SK-N-SH treated with all-trans-retinoic acid at 6 μM for 48 hours (cell line): ENCODE results near the gene SPAG9.

Experiments used
- ATAC-seq: fragments of 200-7000 bp; cut with Tn5 transposase; 3 replicates; pipeline ENCODE4 v1.9.1; 2020; ENCODE audit warnings: mild to moderate bottlenecking, moderate library complexity
- ARNTL ChIP-seq: fragments of 450-650 bp; formaldehyde crosslinking; IDR thresholded peaks from 2 replicates; pipeline ENCODE4 v1.5.0; 2020; ENCODE audit warnings: low read depth, mild to moderate bottlenecking, moderate library complexity, borderline replicate concordance
- BACH2 ChIP-seq: fragments of 250-450 bp; sonication (Bioruptor Pico); IDR thresholded peaks from 2 replicates; pipeline ENCODE4 v1.9.0; 2021; ENCODE audit warnings: mild to moderate bottlenecking, borderline replicate concordance
- CSDC2 ChIP-seq: fragments of 250-450 bp; sonication (Bioruptor Pico); IDR thresholded peaks from 2 replicates; pipeline ENCODE4 v1.5.0; 2020; ENCODE audit warnings: mild to moderate bottlenecking, moderate library complexity
- ESRRG ChIP-seq: fragments of 250-450 bp; sonication (Bioruptor Pico); IDR thresholded peaks from 2 replicates; pipeline ENCODE4 v1.6.1; 2021; ENCODE audit warnings: mild to moderate bottlenecking
- GLIS3 ChIP-seq: fragments of 250-450 bp; sonication (Bioruptor Pico); IDR thresholded peaks from 2 replicates; pipeline ENCODE4 v1.5.0; 2020; ENCODE audit warnings: mild to moderate bottlenecking, moderate library complexity
- ISL1 ChIP-seq: fragments of 250-450 bp; sonication (Bioruptor Pico); IDR thresholded peaks from 2 replicates; pipeline ENCODE4 v2.1.2; 2022; ENCODE audit warnings: mild to moderate bottlenecking, moderate library complexity
- OSR1 ChIP-seq: fragments of 250-450 bp; sonication (Bioruptor Pico); IDR thresholded peaks from 2 replicates; pipeline ENCODE4 v1.8.0; 2022; ENCODE audit warnings: moderate library complexity, mild to moderate bottlenecking, inconsistent platforms
- POU6F1 ChIP-seq: fragments of 250-450 bp; sonication (Bioruptor Pico); IDR thresholded peaks from 2 replicates; pipeline ENCODE4 v1.8.0; 2021; ENCODE audit warnings: low read depth, mild to moderate bottlenecking, moderate library complexity, borderline replicate concordance
- PPARA ChIP-seq: fragments of 250-450 bp; sonication (Bioruptor Pico); IDR thresholded peaks from 2 replicates; pipeline ENCODE4 v1.5.0; 2020; ENCODE audit warnings: mild to moderate bottlenecking, borderline replicate concordance
- RARB ChIP-seq: fragments of 250-450 bp; sonication (Bioruptor Pico); IDR thresholded peaks from 2 replicates; pipeline ENCODE4 v1.8.0; 2021; ENCODE audit warnings: mild to moderate bottlenecking, moderate library complexity
- SNAI2 ChIP-seq: fragments of 250-450 bp; sonication (Bioruptor Pico); IDR thresholded peaks from 2 replicates; pipeline ENCODE4 v1.5.0; 2020; ENCODE audit warnings: mild to moderate bottlenecking, moderate library complexity
- TOX ChIP-seq: fragments of 250-450 bp; sonication (Bioruptor Pico); IDR thresholded peaks from 2 replicates; pipeline ENCODE4 v1.8.0; 2021; ENCODE audit warnings: mild to moderate bottlenecking, moderate library complexity, borderline replicate concordance
- TSHZ2 ChIP-seq: fragments of 250-450 bp; sonication (Bioruptor Pico); IDR thresholded peaks from 2 replicates; pipeline ENCODE4 v1.5.0; 2020; ENCODE audit warnings: mild to moderate bottlenecking, moderate library complexity
- ZC3H10 ChIP-seq: fragments of 250-450 bp; sonication (Bioruptor Pico); IDR thresholded peaks from 2 replicates; pipeline ENCODE4 v1.5.1; 2021; ENCODE audit warnings: mild to moderate bottlenecking, moderate library complexity
- ZFP3 ChIP-seq: fragments of 250-450 bp; sonication (Bioruptor Pico); IDR thresholded peaks from 2 replicates; pipeline ENCODE4 v1.5.0; 2020; ENCODE audit warnings: mild to moderate bottlenecking, moderate library complexity
- ZFP30 ChIP-seq: fragments of 450-650 bp; formaldehyde crosslinking; IDR thresholded peaks from 2 replicates; pipeline ENCODE4 v1.5.0; 2022; ENCODE audit warnings: mild to moderate bottlenecking, moderate library complexity
- ZNF565 ChIP-seq: fragments of 450-650 bp; formaldehyde crosslinking; conservative IDR thresholded peaks from 2 replicates; pipeline ENCODE4 v1.5.0; 2020; ENCODE audit warnings: low read depth, mild to moderate bottlenecking, moderate library complexity
- ZNF70 ChIP-seq: fragments of 450-650 bp; formaldehyde crosslinking; IDR thresholded peaks from 2 replicates; pipeline ENCODE4 v1.5.0; 2020; ENCODE audit warnings: mild to moderate bottlenecking, moderate library complexity
- ZNF8 ChIP-seq: fragments of 450-650 bp; formaldehyde crosslinking; IDR thresholded peaks from 2 replicates; pipeline ENCODE4 v1.5.0; 2020; ENCODE audit warnings: mild to moderate bottlenecking, moderate library complexity
- TF ChIP-seq, protein P1 (sequence below): fragments of 250-450 bp; sonication (Bioruptor Pico); IDR thresholded peaks from 2 replicates; pipeline ENCODE4 v1.5.1; 2020; ENCODE audit warnings: low read depth, mild to moderate bottlenecking, moderate library complexity
- TF ChIP-seq, protein P2 (sequence below): fragments of 250-450 bp; sonication (Bioruptor Pico); IDR thresholded peaks from 2 replicates; pipeline ENCODE4 v1.5.1; 2021; ENCODE audit warnings: mild to moderate bottlenecking, moderate library complexity
- TF ChIP-seq, protein P3 (sequence below): fragments of 250-450 bp; sonication (Bioruptor Pico); IDR thresholded peaks from 2 replicates; pipeline ENCODE4 v1.8.0; 2020; ENCODE audit warnings: mild to moderate bottlenecking, moderate library complexity, borderline replicate concordance

Gene SPAG9

DNA sequence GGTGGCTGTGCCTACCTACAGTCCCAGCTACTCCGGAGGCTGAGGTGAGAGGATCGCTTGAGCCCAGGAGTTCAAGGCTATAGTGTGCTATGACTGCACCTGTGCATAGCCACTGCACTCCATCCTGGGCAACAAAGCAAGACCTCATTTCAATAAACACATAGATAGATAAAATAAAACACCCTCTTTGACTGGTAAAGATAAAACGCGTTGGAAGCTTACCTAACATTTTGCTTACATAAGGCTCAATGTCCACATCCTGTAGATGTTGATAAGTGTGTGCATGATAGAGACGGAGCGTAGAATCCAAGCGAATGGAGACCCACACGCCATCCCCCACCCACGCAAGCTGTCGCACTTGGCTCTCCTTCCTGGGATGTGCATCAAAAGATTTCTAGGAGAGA lies 141.1 kb downstream of the SPAG9 start:
- no peak for ATAC-seq
- TF ChIP-seq TOX (CRISPR knock-in tag): no peak
- TF ChIP-seq ARNTL: no peak
- no peak for TF ChIP-seq ZC3H10 (CRISPR knock-in tag)
- no peak for TF ChIP-seq CSDC2 (CRISPR knock-in tag)
- TF ChIP-seq ZNF565 (CRISPR knock-in tag): no peak
- TF ChIP-seq, protein P1, sequence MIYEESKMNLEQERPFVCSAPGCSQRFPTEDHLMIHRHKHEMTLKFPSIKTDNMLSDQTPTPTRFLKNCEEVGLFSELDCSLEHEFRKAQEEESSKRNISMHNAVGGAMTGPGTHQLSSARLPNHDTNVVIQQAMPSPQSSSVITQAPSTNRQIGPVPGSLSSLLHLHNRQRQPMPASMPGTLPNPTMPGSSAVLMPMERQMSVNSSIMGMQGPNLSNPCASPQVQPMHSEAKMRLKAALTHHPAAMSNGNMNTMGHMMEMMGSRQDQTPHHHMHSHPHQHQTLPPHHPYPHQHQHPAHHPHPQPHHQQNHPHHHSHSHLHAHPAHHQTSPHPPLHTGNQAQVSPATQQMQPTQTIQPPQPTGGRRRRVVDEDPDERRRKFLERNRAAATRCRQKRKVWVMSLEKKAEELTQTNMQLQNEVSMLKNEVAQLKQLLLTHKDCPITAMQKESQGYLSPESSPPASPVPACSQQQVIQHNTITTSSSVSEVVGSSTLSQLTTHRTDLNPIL (CRISPR knock-in tag): no peak
- TF ChIP-seq ESRRG (CRISPR knock-in tag): no peak
- no peak for TF ChIP-seq TSHZ2
- no peak for TF ChIP-seq RARB (CRISPR knock-in tag)
- no peak for TF ChIP-seq ISL1
- no peak for TF ChIP-seq PPARA (CRISPR knock-in tag)
- TF ChIP-seq POU6F1 (CRISPR knock-in tag): no peak
- TF ChIP-seq BACH2: no peak
- TF ChIP-seq GLIS3 (CRISPR knock-in tag): no peak
- TF ChIP-seq, protein P2, sequence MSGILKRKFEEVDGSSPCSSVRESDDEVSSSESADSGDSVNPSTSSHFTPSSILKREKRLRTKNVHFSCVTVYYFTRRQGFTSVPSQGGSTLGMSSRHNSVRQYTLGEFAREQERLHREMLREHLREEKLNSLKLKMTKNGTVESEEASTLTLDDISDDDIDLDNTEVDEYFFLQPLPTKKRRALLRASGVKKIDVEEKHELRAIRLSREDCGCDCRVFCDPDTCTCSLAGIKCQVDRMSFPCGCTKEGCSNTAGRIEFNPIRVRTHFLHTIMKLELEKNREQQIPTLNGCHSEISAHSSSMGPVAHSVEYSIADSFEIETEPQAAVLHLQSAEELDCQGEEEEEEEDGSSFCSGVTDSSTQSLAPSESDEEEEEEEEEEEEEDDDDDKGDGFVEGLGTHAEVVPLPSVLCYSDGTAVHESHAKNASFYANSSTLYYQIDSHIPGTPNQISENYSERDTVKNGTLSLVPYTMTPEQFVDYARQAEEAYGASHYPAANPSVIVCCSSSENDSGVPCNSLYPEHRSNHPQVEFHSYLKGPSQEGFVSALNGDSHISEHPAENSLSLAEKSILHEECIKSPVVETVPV (CRISPR knock-in tag): no peak
- TF ChIP-seq ZFP30 (CRISPR knock-in tag): no peak
- TF ChIP-seq ZNF70 (CRISPR knock-in tag): no peak
- TF ChIP-seq SNAI2 (CRISPR knock-in tag): no peak
- TF ChIP-seq ZFP3: no peak
- TF ChIP-seq, protein P3, sequence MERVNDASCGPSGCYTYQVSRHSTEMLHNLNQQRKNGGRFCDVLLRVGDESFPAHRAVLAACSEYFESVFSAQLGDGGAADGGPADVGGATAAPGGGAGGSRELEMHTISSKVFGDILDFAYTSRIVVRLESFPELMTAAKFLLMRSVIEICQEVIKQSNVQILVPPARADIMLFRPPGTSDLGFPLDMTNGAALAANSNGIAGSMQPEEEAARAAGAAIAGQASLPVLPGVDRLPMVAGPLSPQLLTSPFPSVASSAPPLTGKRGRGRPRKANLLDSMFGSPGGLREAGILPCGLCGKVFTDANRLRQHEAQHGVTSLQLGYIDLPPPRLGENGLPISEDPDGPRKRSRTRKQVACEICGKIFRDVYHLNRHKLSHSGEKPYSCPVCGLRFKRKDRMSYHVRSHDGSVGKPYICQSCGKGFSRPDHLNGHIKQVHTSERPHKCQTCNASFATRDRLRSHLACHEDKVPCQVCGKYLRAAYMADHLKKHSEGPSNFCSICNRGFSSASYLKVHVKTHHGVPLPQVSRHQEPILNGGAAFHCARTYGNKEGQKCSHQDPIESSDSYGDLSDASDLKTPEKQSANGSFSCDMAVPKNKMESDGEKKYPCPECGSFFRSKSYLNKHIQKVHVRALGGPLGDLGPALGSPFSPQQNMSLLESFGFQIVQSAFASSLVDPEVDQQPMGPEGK (CRISPR knock-in tag): no peak

DNA sequence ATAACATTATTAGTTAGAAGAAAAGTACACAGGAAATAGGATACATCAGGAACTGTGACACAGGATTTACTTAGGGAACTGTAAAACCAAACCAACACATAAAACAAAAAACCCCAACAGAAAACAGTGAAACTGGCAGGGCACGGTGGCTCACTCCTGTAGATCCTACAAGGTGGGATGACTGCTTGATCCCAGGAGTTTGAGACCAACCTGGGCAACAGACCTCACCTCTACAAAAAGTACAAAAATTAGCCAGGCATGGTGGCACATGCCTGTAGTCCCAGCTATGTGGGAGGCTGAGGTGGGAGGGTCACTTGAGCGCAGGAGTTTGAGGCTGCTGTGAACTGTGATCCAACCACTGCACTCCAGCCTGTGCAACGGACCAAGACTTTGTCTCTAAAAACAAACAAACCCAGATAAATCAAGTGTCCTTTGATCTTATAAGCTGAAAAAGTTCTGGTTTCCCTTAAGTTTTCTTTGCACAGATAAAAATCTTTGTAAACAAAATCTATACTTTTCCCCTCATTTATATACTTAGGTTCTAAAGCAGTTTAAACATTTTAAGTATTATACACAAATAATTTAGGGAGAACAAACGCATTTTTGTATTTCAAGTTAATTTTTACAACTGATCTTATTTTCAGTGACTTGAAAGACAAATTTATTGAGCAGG lies 143.0 kb downstream of the SPAG9 start:
- TF ChIP-seq ZNF565 (CRISPR knock-in tag) (no peak), OSR1 (CRISPR knock-in tag) (no peak), PPARA (CRISPR knock-in tag) (no peak), ZNF8 (CRISPR knock-in tag) (no peak), ISL1 (no peak), ZC3H10 (CRISPR knock-in tag) (no peak), ARNTL (no peak), TSHZ2 (no peak), BACH2 (no peak)
- TF ChIP-seq, all 23 proteins: peak for 0
- no peak for ATAC-seq
